Astrocyte of the spinal cord (primary cell): ENCODE data around the gene DIPK1A.

ENCODE experiments used
- DNase-seq: peaks from one replicate; pipeline ENCODE4 v3.0.0; 2011; ENCODE audit warnings: low read depth, low spot score
- H3K4me3 ChIP-seq: 2 replicates; pipeline ENCODE4 v1.5.1; 2011; ENCODE audit warnings: low read depth, mild to moderate bottlenecking, low read length, moderate library complexity
- CTCF ChIP-seq: IDR thresholded peaks from 2 replicates; pipeline ENCODE4 v1.5.1; 2012; ENCODE audit warnings: low read depth, mild to moderate bottlenecking, low read length, inconsistent platforms
- in situ Hi-C: cut with HindIII; loops from 2 replicates; pipeline ENCODE4 v1.10.0; 2017; ENCODE audit warnings: low sequenced_read_pairs

The DIPK1A gene

GRCh38 chr1:92933459-92933858 lies 27.8 kb downstream of the DIPK1A start:
- no peak overlapping the region for H3K4me3 ChIP-seq
- no peak for TF ChIP-seq CTCF
- no peak for DNase-seq
- in situ Hi-C loops, result no loop called here

- in situ Hi-C loops, result no loop called here
- DNase-seq, result no peak
- no peak overlapping the region for H3K4me3 ChIP-seq
- no peak for TF ChIP-seq CTCF
Measured at GRCh38 chr1:92931691-92932090, 29.6 kb downstream of the DIPK1A start.

DNA sequence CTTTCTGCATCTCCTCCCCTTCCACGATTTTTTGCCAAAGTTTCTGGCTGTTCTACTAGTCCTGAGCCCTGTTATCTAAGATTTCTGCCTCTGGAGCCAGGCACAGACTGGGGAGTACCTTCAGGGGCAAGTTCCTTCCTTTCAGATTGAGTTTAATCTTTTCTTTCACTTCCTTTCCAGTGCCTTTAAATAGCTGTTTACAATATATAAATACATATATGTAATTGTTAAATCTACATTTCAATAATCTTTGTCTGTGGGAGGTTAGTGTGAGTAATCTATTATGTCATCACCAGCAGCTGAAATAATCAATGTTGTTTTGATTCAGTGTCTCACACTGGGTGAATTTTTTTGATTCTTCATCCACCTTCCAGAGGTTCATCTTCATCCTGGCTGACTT lies 31.8 kb downstream of the DIPK1A start:
- DNase-seq, result no peak
- in situ Hi-C loops, result no loop called here
- no peak for TF ChIP-seq CTCF

GRCh38 chr1:92927870-92928269 lies 33.4 kb downstream of the DIPK1A start:
- no peak overlapping the region for H3K4me3 ChIP-seq
- no peak for TF ChIP-seq CTCF
- in situ Hi-C loops, result no loop called here
- no peak for DNase-seq

More for the DNA sequence above, 31.8 kb downstream of the DIPK1A start:
- no peak overlapping the region for H3K4me3 ChIP-seq

GRCh38 chr1:92926873-92927272 lies 34.4 kb downstream of the DIPK1A start:
- no peak for DNase-seq
- in situ Hi-C loops, result no loop called here
- no peak for TF ChIP-seq CTCF
- no peak overlapping the region for H3K4me3 ChIP-seq

DNA sequence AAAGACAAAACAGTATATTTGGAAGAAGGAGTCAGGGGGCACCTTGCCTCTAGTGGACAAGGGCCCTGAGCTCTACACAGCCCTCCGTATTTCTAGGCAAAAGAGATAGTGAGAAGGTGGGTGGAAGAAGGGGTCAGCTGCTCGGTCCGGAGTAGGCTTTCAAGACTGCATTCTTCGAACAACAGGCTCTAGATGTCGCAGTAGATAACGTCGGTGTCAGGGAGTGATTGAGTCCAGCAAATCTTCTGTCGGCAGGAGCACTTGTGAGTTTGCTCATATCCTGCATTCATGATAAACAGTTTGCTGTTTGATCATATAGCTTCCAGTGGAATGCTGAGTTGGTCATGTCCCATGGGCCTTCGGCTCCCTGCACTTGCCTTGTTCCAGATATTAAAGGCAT lies 36.8 kb downstream of the DIPK1A start:
- no peak for DNase-seq
- no peak overlapping the region for H3K4me3 ChIP-seq
- in situ Hi-C loops, result no loop called here
- TF ChIP-seq CTCF, result no peak

- no peak overlapping the region for H3K4me3 ChIP-seq
- in situ Hi-C loops, result no loop called here
- no peak for TF ChIP-seq CTCF
- no peak for DNase-seq
Measured at GRCh38 chr1:92923664-92924063, 37.6 kb downstream of the DIPK1A start.
